Activated CD4-positive, alpha-beta T cell treated with anti-CD3 and anti-CD28 coated beads, Interleukin-2, amount 50 U/mL, for 24 hours (primary cell): ENCODE data around the gene IL17D.
"Not testable (repeated sequence)": the region's sequence is repeated elsewhere in the genome, so short reads cannot be mapped to it uniquely, and the experiment has no call there.

ENCODE experiments used
- DNase-seq, 2 donors: peaks; one replicate each; pipeline ENCODE4 v3.0.0-alpha.2; 2020; ENCODE audit warnings: low read depth in 1 of 2, low spot score in 1 of 2

IL17D gene

DNA sequence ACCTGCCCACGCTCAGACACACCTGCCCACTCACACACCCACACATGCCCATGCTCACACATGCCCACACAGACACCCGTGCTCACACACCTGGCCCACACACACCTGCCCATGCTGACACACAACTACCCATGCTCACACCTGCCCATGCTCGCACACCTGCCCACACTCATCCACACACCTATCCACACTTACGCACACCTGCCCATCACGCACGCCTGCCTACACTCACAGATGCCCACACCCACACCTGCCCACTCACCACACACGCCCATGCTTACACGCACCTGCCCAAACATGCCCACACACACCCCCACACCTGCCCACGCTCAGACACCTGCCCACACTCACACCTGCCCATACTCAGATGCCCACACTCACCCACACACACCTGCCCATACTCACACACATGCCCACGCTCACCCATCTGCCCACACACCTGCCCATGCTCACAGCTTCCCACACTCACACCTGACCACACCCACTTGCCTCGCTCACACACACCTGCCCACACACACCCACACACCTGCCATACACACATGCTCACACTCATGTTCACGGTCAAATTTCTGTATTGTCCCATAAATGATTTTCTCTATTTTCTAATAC, 15.6 kb downstream of the IL17D start:
- no peak for DNase-seq

DNA sequence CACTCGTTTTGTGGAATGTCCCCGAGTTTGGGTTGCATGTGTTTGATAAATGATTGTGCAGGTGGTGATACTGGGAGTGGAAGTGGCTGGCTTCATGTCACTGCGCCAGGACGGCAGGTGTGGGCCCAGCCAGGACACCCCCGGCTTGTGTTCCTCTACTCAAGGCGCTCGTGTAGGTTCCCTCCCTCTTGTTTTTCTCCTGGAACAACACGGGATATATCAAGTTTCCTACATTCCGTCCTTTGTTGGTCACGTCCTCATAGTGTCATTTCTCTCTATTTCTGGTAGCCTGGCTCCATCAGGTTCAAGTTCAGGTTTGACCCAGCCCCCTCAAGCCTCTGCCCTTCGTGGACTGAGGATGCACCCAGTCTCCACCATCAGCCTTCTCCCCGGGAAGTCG, 16.3 kb downstream of the IL17D start:
- no peak for DNase-seq

- DNase-seq: no peak
Measured at GRCh38 chr13:20720499-20720898, 17.0 kb downstream of the IL17D start.

- no peak for DNase-seq
Measured at GRCh38 chr13:20721058-20721453, 17.6 kb downstream of the IL17D start.

- no peak for DNase-seq
Measured at GRCh38 chr13:20721454-20722357, 18.2 kb downstream of the IL17D start.

GRCh38 chr13:20727856-20728255, 24.4 kb downstream of the IL17D start:
- no peak for DNase-seq

DNA sequence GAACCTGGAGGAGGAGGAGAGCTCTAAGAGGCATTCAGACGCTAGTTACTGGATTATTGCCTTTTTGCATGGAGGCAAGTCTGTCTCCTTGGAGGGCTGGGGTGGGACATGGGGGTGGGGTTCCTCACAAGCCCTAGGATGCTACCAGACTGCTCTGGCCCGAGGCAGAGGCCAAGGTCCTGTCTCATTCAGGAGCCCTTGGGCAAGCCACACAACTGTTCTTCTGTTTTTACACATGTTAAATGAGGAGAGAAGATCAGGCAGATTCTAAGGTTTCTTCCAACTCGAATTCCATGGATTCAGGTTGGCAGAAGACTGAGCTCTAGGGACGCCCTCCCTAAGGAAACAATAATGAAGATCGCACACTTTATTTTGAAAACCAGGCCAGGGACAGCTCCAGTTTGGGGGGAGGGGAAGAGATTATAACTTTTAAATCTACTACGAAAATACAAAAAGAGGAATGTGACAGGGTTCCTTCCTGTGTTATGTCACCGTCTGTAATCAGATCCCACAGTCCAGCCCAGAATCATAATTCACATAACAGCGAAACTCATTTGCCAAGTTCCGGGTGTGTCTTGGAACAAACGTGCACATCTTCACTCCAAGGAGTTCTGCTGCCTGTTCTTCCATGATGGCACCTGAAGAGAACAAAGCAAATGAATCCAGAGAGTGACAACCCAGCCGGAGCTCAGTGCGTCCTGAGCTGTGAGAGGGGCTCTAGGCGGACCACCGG, 25.2 kb downstream of the IL17D start:
- DNase-seq: no peak

DNA sequence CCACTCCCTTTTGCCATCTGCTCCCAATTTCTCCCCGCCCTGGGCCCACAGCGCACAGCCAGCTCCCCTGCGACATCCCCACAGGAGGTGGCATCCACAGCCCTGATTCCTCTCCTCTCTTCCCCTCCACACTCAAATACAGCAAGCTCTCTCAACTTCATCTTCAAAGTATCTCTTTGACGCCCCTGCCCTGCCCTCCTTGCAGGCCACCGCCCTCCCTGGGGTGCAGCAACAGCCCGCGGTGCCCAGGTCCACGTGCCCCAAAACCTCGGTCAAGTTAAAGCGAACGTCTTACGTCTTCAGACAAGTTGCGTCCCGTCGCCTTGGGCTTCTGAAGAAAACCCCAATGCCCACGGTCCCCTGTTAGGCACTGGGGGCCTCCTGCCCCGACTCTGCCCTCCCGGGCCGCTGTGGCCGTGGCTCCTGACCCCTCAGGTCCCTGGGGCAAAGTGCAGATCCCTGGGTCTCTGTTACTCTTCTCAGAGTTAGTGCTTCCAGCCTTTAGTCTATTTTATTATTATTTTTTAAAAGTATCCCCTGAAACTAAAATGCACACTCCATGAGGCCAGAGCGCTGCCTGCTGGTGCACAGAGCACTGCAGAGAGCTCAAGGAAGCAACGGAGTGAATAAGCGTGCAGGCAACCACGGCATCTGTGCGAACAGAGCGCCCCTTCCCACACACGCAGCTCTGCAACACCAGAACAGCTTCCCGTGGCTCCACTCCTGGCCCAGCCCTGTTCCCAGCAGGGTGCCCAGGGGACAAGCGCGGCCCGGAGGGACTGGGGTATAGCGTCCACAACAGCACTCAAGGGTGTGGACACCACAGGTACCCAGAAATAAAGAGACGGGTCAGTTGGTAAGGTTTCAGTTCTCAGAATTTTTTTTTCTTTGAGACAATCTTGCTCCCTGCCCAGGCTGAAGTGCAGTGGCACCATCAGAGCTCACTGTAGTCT, 26.4 kb downstream of the IL17D start:
- DNase-seq: no peak

DNA sequence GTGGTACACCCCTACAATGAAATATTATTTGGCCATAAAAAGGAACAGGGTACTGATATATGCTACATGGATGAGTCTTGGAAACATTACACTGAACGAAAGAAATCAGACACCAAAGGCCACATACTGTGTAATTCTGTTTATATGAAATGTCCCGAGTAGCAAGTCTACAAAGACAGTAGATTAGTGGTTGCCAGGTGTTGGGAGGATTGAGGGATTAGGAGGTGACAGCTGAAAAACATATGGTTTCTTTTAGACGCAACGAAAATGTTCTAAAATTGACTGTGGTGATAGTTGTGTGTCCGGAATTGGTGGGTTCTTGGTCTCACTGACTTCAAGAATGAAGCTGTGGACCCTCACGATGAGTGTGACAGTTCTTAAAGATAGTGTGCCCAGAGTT, 35.1 kb downstream of the IL17D start:
- DNase-seq: no peak

- no peak for DNase-seq
Measured at GRCh38 chr13:20740021-20740420, 36.5 kb downstream of the IL17D start.

DNA sequence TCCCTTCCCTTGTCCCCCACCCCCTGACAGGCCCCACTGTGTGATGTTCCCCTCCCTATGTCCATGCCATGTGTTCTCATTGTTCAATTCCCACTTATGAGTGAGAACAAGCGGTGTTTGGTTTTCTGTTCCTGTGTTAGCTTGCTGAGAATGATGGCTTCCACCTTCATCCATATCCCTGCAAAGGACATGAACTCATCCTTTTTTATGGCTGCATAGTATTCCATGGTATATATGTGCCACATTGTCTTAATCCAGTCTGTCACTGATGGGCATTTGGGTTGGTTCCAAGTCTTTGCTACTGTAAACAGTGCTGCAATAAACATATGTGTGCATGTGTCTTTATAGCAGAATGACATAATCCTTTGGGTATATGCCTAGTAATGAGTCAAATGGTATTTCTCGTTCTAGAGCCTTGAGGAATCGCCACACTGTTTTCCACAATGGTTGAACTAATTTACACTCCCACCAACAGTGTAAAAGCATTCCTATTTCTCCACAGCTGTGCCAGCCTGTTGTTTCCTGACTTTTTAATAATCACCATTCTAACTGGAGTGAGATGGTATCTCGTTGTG, 40.4 kb downstream of the IL17D start:
- not testable (repeated sequence) for DNase-seq

GRCh38 chr13:20749377-20749776, 45.9 kb downstream of the IL17D start:
- no peak for DNase-seq

GRCh38 chr13:20754009-20754408, 50.5 kb downstream of the IL17D start:
- no peak for DNase-seq

DNA sequence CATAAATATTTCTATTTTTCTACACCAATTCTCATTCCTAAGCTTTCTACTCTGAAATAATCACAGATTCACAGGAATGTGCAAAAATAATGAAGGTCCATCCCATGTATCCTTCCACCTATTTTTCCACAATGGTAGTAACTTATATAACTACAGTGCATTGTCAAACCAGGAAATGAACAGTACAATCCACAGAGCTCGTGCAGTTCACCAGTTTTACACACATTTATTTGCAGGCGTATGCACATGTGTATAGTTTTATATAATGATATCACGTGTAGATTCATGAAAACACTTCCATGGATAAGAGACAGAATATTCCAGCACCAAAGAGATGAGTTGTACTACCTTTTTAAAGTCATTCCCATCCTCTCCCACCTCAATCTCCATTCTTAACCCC, 57.4 kb downstream of the IL17D start:
- no peak for DNase-seq

GRCh38 chr13:20767309-20767943, 63.9 kb downstream of the IL17D start:
- DNase-seq: no peak

- no peak for DNase-seq
Measured at GRCh38 chr13:20769091-20769490, 65.6 kb downstream of the IL17D start.

GRCh38 chr13:20769834-20770233, 66.3 kb downstream of the IL17D start:
- DNase-seq: no peak
